GM21529 (cell line): ENCODE measurements around the gene GNRHR.
A peak's percentile ranks its signal among the peaks of the same experiment; 100 is the strongest.
"Not testable (repeated sequence)": the region's sequence is repeated elsewhere in the genome, so short reads cannot be mapped to it uniquely, and the experiment has no call there.

Experiments used
- ATAC-seq: cut with Tn5 transposase; IDR thresholded peaks from one replicate; pipeline ENCODE4 v1.9.1; 2021; ENCODE audit not compliant: unreplicated experiment

Gene GNRHR, protein sequence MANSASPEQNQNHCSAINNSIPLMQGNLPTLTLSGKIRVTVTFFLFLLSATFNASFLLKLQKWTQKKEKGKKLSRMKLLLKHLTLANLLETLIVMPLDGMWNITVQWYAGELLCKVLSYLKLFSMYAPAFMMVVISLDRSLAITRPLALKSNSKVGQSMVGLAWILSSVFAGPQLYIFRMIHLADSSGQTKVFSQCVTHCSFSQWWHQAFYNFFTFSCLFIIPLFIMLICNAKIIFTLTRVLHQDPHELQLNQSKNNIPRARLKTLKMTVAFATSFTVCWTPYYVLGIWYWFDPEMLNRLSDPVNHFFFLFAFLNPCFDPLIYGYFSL

DNA sequence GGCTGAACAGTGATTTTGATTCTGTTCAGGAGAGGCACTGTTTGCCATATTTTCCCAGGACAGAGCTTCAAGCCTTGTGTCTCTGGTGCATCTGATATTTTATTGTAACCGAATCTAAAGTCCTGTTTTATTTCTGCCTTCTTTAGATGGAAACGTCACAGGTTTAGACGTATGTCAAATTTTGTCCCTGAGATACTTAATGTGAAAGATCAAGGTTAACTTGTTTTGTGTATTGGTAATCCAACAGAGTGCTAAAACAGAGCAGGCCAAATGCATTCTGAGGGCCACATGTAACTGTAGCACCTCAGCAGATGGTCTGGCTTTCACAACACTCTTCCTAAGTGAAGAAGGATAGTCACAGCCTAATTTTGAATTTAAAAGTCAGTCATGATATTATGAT lies at the start of gene GNRHR:
Gene GNRHR, minus strand, starts transcription at position 101 of the 400 bp plus-strand sequence. Its CDS starts 53 bp downstream, at position 48.
- no peak for ATAC-seq

DNA sequence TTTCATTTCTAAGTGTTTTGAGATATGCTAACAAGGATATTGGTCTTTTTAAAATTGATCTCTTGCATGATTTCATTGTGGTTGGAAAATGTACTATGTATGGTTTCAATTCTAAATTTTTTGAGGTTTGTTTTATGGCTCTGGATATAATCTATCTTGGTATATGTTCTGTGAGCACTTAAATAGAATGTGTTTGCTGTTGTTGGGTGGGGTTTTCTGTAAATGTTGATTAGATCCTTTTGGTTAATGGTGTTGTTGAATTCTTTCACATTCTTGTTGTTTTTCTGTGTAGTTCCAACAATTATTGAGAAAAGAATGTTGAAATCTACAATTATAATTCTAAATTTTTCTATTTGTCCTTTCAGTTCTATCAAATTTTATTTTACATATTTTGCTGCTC lies 42.6 kb upstream of the GNRHR start:
- ATAC-seq = no peak

DNA sequence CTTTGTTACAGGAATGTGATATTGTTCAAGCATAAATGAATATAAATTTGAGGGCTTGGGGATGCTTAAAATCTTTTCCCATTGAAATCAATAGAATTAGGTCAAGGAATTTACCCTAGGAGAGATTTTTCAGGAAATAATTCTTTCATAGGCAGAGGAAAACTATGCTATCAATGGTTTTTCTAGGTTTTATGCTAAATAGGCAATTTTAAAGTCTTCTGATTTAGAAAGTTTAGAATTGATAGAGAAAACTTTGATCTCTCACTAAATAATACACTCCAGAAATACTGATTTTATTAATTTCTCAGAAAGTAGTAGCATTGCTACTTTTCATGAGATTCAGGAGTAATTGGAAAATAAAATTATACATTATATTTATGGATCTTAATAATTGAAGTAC lies 36.5 kb upstream of the GNRHR start:
- no peak for ATAC-seq

DNA sequence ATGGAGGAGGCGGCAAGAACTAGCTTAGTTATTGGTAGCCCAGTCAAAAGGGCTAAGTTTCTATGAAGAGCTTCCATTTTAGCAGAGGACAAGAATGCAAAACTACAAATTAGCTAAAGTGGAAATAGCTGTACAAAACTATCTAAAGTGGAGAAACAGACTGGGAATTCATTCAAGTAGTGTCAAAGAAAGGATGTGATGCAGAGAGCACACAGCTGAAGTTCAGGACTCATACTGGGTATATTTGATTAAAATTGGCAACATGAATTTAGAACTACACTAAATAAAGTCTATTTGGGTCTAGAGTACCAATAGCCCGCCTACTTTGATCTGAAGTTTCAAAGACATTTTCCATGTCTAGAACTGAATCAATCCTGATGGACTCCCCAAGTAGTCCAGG lies 33.1 kb upstream of the GNRHR start:
- no peak for ATAC-seq

DNA sequence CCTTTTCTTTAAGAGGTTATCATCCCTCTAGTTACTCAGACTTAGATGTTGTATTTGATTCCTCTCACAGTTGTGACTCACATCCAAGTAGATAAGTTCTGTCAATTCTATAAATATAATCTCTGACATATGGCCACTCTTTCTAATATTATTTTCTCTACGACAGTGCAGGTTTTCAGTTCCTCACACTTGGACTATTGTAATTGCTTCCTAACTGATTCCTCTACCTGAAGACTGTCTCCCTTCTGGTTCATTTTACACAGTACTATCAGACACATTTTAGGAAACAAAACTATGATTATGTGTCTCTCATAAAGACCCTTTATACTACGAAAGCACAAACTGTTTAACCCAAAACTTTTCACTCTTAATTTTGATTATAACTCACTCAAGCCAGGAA lies 31.3 kb upstream of the GNRHR start:
- no peak for ATAC-seq

DNA sequence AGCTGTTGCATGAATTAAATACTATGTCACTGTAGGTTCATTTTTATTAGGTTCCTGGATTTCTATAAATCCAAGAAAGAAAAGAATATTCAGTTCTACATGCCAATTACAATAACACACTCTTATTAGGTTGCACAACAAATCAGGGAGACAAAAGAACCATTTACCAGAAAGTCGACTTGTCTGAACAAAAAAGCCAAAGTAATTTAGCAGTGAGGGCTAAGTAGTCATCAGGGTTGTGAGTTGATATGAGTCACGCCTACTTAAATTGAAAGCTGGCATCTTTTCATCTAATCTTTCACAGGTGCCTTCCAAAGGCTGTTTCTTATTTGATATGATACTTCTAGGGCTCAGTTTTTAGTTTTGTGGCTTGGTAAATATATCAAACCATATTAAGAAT lies 25.4 kb upstream of the GNRHR start:
- no peak for ATAC-seq

DNA sequence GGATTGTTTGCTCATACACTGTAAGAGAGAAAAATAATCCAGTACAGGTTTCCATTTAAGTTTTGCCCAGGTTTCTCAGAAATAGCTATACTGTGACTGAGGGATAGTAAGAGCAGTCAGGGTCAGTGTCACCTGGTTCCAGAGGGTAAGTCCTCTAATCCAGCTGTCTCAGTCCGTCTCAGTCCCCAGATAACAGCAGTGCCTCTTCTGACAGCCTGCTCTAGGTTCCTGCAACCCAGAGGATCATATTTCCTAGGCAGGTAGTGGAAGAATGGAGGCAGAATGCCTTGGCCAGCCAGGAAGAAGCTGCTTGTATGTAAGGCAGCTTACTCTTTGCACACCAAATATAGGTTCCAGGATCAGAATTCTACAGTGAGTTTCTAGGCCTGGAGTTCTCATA lies 22.6 kb upstream of the GNRHR start:
- ATAC-seq = no peak

DNA sequence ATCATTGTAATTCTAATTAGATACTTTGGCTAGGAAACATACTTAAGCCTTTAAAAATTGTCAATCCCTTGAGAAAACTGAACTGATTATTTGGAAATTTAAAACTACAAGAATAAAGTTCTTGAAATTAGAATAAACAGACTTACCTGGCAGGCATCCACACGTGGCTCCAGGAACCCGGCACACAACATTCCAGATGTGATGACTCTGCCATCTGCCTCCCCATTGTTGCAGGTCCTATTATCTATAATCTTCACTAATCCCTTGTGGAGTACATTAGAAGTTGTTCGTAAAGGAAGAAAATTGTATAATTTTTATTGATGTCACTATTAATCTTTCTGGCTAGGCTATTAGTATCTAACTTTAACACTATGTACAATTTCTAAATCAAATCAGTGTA lies 16.2 kb upstream of the GNRHR start:
- ATAC-seq = no peak

DNA sequence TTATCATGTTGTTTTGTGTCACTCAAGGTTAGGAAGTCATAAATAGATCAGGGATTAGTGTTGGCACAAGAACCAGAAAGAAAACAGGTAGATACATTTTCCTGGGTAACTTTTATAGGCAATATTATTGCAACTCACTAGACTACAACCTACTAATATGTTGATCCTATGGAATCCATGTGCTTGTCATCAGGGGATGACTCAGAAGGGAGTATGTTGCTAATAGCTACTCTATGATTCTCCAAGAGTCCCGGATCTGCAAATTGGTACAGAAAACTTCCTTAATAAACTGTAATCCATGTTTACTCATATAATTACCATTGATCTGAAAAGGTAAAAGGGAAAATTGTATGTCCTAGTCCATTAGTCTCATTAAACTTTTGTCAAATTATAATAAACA lies 11.7 kb upstream of the GNRHR start:
- ATAC-seq = no peak

DNA sequence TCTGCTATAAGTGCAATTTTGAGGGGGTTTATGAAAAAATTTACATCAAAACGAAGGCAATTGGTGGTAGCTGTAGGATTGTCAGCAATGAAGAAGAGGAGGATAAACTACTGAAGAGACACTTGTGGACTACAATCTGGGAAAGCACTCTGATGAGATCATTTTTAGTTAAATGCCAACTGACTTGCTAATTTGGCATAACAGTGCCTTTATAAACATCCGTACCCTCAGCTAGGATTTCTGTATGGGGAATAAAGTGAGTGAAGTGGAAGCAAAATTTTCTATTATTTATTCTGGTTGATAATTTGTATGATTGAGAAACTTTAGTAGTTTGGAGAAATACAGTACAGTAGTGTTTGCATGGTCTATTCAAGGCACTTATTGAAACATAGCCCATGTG lies 11.2 kb upstream of the GNRHR start:
- ATAC-seq = no peak

DNA sequence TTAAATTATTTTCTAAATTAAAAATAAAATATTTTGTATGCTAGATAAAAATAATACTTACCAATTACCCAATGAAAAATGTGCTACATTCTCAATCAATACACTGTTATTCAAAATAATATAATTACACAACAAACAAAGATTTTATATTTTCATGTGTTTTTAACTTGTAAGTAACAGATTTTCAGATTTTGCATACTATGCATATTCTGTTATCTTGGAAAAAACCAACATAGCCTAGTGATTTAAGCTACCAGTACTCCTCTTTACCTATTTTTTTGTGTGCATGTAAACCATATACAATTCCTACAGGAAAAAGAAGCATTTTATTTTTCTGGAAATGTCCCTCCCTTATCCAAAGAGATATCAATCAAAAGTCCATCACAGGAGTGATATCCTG lies 10.0 kb upstream of the GNRHR start:
- ATAC-seq = no peak

DNA sequence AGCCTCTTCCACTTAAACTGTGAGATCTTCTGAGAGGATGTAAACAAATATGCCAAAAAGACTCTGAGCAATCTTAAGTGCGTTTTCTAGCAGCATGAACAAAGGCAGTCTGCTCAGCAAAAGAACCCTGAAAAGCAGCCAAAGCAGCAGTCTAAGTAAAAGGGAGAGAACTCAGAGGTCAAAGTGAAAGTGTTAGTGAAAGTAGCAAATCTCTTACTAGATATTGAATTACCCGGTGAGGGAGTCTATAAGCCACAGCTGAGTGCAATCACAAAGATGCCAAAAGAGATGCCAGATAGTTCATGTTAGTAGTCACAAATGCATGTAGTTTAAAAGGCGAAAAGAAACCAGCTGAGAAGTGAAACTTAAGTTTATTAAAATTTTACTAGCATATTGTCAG lies 7.9 kb upstream of the GNRHR start:
- peak; percentile 99 for ATAC-seq

DNA sequence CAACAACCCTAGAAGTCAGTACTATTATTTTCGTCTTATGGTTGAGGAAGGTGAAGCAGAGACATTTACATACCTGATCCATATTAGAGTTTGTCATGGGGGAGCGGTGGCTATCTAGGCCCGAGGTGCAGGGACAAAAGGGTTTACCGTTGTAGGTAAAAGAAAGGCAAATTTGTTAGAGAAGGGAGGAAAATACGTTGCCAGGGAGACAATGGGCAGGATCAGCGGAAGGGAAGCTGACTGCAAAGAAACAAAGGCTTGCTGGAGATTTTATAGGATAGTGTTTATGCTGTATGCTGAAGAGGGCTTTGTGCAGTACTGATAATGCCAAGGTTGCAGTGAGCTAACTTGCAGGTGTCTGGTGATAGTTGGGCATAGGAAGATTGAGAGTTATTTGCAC lies 2.8 kb upstream of the GNRHR start:
- ATAC-seq = not testable (repeated sequence)

DNA sequence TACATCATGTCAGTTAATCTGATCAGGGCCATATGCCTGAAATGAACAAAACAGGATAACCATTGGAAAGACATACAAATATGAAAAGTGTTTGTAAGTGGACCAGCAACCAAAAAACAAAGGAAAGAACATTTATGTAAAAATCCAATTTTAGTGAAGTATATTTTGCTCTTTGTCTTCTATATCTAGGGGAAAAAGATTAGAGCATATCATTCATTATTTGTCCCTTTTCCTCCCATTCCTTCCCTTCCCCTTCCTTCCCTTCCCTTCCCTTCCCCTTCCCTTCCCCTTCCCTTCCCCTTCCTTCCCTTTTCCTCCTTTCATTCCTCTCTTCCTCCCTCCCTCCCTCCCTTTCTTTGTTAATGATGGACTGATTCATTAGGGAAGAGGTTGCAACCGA lies 1.8 kb upstream of the GNRHR start:
- no peak for ATAC-seq

DNA sequence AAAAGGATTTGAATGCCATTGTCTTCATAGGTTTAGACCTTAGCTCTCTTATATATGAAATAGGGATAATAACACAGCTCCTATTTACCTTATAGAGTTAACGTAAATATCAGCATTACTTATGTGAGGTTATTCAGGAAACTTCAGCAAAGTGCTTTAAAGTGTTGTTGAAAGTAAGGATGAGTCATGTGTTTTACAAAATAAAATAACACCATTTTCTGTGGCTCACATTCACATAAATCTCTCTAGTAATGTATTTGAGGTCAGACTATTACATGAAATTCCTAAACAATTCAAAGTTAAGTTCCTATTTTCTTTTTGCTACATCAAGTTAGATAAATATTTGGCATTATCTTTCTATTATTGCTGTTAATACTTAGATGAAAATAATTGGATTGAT lies 2.9 kb downstream of the GNRHR start:
- ATAC-seq = no peak

DNA sequence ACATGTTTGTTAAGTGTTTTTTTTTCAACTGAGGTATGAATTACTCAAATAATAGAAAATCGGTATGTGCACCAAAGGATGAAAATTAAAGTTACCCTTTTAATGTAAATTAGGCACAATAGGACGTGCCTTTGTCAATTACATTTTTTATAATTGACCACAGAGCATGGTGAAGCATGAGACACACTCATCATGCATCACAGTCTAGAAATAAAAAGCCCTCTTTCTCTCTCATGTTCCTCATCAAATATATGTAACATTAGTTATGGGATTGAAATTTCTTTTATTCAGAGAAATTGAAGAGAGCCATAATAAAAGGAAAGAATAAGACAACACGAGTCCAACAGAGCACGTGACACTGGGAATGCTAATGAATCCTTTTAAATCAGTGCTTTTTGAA lies 3.5 kb downstream of the GNRHR start:
- ATAC-seq = no peak

DNA sequence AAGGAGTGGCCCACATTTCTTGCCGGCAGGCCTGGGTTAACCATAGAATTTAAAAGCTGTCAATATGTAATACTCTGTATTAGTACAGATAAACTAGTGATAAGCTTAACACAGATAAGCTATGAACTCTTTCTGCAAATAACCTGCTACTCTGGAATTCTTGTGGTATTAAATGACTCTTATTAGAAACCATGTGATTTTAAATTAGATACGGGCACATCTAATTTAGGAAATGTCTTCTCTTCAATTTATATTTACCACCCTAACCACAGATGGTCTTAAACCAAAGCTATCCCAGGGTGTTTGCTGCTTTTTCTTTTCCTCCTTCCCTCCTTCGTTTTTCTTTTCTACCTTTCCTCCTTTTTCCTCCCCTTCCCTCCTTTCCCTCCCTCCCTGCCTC lies 4.9 kb downstream of the GNRHR start:
- no peak for ATAC-seq

DNA sequence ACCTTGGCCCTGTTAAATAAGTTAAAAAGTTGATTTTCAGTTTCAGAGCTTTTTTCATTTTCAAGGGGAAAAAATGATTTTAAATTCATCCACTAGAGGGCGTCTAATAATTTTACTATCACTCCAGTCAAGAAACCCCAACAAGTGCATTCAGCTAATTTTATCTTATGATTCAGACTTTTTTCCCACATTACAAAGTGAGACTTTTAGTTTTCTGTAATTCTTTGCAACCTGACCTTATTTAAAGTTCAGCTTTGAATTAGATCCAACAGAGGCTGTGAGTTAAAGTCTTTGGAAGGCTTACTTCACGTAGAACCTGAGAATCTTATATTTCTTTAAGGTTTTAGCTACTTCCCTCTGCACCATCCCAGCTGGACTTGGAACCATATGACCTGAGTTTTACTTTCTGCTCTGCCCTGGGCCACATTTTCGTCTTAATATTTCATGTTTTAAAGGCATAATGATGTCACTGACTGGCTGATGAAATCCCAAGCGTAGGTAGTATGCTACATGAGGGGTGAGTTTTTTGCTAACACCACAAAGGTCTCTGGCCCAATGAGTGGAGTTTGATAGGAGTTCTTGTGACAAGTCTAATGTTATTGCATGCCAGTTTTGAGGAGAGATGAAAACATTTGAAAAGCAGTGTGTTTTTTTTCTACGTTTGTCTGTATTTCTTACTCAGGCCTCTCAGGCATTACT lies 7.2 kb downstream of the GNRHR start:
- peak; percentile 64 for ATAC-seq

DNA sequence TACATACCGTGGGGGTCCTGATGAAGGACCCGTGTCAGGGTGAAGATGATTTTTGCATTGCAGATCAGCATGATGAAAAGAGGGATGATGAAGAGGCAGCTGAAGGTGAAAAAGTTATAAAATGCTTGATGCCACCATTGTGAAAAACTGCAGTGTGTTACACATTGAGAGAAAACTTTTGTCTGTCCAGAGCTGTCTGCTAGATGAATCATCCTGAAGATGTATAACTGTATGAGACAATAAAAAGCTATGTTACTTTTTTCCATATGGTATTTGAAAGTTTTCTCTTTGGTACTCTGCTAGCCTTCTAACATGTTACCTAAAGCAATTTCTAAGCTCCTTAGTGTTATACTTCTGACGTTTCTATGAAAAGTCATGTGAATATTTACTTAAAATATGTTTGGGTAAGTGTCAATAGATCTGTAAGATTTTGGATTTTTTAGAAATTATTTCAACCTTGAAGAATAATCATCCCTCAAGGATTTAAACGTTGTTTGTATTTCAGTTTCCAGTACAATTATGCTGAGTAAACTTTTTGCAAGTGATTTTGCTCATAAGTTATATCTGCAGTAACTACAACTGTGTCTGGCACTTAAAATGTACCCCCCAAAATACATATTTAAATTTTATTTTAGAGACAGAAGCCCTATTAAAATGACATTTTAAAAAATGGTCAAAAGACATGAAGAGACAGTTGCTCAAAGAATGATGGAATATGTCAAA lies 9.5 kb downstream of the GNRHR start:
- no peak for ATAC-seq

DNA sequence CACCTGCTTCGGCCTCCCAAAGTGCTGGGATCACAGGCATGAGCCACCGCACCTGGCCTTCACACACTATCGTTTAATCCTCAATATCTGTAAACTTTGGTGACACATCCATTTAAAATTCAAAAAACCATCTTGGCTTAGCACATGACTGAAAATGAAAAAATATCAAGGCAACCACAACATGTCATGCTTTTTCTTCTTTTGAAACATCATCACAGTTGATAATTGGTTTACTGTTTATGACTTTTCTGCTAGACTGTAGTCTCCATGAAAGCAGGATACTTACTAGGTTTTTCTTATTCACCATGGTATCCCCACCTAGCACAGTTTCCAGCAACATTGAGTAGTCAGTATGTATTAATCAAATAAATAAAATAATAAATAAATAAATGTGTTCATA lies 11.0 kb downstream of the GNRHR start:
- ATAC-seq = no peak

DNA sequence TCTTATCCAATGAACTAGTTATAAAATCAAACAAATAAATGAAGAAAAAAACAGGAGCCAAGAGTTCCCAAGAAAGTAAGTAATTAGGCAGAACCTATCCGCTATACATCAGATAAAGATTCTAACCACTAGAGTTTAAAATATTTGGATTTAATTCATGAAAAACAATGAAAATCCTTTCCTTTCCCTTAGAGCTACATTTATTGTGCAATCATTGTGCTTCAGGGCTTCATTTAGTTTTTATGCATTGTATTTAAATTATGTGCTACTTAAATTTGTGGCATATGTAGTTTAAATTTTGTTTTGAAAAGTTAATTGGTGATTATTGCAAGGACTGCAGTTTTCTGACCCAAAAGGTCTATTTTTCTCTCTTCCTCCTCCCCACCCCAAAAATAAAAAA lies 17.9 kb downstream of the GNRHR start:
- ATAC-seq = no peak

DNA sequence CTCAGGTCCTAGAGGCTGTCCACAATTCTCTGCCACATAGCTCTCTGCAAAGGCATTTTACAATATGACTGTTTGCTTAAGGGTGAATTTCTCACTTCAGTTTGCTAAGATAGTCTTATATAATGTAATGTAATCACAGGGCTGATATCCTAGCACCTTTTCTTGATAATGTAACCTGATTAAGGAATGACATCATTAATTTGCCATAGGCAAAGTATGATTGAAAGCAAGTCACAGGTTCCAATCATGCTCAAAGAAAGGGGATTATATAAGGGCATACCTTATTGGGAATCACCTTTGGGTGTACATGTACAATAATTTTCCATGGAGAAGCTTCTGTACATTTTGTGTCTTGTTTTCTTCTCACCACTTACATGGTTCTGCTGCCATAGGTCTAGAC lies 18.9 kb downstream of the GNRHR start:
- no peak for ATAC-seq
